Kidney capillary endothelial cell (primary cell): ENCODE results near the gene TTC23.
A peak's percentile ranks its signal among the peaks of the same experiment; 100 is the strongest.
"Not testable (repeated sequence)": the region's sequence is repeated elsewhere in the genome, so short reads cannot be mapped to it uniquely, and the experiment has no call there.

Source experiments
- DNase-seq: peaks from one replicate; pipeline ENCODE4 v3.0.0-alpha.2; 2018; ENCODE audit warnings: low spot score

TTC23 gene

DNA sequence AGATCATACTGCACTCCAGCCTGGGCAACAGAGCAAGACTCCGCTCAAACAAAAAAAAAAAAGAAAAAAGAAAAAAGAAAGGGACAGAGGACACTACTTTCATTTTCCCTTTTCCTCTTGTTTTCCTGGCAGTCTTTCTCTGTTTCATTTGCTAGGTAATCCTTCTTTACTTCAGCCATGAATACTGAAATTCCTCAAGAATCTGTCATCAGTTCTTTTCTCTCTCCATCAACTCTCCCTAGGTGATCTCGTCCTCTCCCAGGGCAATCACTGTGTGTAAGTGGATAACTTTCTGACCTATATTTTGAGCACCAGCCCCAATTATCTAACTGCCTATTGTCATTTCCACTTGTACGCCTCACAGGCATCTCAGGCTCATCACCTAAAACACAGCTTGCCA is 51.5 kb downstream of the TTC23 start:
- DNase-seq, result no peak

DNA sequence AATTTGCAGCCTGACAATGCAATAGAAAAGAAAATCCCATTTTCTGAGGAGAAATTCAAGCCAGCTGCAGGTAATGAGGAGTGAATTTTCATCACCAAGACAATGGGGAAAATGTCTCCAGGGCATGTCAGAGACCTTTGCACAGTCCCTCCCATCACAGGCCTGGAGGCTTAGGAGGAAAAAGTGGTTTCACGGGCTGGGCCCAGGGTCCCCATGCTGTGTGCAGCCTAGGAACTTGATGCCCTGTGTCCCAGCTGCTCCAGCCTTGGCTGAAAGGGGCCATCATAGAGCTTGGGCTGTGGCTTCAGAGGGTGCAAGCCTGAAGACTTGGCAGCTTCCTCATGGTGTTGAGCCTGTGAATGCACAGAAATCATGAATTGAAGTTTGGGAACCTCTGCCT is 57.2 kb downstream of the TTC23 start:
- not testable (repeated sequence) for DNase-seq

DNA sequence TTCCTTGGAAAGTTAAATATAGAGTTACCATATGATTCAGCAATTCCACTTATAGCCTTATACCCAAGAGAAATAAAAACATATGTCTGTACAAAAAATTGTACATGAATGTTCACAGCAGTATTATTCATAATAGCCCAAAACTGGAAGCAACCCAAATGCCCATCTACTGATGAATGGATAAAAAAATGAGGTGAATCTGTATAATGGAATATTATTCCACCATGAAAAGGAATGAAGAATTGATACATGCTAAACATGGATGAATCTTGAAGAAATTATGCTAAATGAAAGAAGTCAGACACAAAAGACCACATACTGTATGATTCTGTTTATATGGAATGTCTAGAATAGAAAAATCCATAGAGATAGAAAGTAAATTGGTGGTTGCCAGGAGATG is 61.4 kb downstream of the TTC23 start:
- DNase-seq, result no peak

DNA sequence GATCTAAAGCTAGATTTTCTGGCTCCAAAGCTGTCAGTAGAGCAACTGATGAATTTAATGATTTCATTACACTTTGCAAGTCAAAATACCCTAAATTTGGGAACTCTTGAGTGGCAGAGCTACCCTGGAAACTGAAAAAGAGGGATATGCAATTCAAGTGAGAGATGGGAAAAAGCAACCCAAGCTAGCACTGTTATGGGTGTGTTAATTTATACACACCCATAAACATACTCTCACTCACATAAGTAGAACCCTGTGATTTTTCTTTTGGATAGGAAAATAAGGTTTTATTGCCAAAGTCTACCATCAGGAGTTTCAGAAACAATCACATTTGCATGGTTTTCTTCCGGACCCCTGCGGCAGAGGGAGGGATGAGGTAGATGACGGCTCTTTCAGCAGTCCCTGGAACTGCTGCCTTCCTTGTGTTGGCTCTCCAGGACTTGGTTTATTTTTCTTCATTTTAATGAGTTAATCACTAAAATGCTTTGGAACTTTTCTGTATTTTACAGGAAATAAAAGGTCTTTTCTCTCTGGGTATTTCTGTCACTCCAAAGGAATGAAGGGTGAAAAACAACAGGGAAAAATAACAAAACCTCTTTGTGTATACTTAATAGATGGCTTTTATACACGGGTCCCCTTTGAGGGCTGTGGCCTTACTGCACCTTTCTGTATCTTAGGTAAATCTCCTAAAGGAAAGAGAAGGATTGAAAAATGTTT is 63.8 kb downstream of the TTC23 start:
- no peak for DNase-seq

DNA sequence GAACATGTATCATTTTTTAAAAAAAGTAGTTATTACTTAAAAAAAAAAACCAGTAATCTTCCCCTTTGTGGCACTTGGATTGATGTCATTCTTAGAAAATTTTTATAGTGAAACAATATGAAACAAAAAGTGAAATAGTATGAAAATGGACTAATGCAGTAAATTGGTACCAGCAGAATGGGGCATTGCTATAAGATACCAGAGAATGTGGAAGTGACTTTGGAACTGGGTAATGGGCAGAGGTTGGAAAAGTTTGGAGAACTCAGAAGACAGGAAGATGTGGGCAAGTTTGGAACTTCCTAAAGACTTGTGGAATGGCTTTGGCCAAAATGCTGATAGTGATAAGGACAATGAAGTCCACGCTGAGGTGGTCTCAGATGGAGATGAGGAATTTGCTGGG is 66.6 kb downstream of the TTC23 start:
- no peak for DNase-seq

DNA sequence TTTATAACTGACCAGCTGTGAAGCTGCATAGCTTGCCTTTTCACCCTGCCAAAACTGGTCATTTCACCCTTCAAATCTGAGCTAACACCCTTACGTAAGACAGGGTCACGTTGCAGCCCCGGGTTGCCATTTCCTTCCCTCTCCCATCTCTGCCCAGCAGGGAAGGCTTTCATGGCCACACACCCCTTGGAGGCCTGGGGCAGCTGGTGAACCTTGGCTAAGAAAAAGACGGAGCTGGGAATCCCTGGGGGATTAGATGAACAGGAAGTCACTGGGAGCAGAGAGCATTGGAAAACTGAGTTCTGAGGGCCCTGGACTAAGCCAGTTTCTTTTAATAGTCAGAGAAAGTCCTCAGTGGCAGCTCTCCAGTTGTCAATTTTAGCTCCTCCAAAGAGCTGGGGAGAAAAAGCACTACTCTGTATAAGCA is 67.8 kb downstream of the TTC23 start:
- no peak for DNase-seq

DNA sequence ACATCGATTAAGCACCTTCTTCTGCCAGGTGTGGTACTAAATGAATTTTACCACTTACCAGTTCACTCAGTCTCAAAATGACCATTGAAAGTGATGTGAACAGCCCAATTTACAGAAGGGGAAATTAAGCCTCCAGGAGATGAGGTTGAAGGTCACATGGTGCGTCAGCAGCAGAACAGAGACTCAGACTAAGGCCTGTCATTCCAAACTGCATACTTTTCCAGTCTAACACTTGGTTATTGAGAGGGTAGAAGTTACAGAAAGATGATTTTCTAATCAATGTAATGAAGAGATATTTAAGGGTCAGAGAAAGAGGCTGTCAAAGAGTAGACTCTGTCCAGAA is 68.4 kb downstream of the TTC23 start:
- no peak for DNase-seq

DNA sequence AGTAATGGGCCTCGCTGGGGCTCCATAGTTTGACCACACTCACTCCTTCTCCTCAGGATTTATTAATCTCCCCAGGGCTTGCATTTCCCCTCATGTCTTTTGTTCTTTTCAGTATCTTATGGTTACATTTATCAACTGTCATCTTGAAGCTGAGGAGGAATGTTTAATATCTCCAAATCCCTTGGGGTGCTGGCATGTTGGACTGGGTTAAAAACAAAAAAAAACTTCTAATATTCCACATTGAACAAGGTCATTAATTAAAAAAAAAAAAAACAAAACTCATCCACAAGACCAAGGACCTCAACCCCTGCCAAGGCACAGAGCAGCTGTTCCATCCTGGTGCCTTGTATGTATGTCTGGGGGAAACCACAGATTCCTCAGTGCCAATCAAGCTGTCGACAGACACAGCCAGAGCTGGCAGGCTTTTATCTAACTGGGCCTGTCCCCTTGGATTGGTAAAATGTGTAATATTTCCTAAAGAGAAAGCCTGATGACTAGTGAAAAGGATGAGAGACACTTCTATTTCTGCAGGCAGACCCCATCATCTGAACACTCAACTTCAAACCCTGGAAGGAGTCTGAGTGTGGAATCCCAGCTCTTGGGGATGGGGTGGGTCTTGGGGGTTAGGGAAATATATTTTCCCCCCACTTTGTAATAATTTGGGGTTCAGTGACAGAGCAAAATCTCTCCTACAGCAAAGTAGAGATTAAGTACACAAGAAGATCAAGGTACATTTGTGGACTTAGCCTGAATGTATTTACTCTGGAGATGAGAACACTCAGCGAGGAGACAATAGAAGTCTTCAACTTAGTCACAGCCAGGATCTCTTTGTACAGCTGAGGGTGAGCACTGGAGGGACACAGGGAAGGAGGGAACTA is 69.1 kb downstream of the TTC23 start:
- no peak for DNase-seq

DNA sequence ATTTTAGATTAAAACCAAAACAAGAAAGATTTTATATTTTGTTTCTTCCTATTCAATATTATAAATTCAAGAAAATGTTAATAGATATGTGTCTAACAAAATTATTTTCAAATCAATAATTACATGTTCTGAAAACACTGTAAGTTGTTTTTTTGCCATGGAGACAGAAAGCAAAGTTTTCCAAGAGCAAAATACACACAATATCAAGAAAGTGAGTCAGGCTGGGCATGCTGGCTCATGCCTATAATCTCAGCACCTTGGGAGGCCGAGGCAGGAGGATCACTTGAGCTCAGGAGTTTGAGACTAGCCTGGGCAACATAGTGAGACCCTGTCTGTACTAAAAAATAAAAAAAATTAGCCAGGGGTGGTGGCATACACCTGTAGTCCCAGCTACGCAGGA is 71.7 kb downstream of the TTC23 start:
- DNase-seq, result no peak

DNA sequence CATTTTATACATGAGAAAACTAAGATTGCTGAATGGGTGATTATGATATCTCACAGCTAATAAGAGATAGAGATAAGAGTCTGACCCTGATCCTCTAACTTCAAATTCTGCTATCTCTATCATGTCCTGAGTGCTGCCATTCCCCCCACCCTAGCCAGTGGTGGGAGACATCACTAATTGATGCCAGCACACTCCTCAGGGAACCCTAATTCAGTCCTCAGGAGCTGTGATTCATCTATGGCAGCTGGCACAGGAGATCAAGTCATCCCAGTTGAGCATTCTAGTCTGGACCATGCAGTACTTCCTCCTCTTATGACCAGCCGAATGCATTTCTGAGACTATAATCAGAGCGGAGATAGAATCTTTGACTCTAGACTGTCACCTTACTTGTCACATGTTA is 72.6 kb downstream of the TTC23 start:
- no peak for DNase-seq

DNA sequence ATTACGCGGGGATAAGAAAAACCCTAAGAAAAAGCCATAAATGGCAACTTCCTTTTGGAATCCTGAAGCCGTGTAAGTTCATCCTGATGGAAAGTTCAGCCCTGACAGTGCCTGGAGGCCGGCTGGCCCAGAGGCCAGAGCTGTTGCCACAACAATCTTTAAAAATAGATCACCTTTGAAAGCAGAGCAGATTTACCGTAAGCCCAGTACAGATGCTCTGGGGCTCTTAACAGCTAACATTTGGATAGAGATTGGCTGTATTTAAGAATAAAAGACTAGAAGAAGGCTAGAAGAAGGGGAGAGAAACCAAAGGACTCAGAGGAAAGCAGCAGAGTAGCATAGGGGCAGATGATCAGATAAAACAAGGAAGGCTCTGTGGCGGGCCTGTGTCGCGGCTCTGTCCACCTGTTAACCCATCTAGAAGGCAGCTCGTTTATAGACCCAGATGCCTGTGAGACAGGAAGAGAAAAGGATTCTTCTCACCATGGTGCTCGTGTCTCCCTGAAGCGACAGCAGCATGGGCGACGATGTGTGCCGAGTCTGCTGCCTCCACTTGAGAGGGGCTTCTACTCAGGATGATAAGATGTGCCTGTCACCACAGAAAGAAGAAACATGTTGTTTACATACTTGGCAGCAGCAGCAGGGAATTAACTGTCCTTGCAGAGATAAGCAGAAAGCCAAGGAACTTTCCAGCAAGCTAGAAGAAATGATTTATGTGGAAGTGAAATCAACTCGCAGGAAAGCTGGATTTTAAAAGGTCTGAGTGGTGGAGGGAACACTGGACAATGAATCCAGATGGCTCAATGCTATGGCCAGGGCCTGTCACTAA is 74.6 kb downstream of the TTC23 start:
- DNase-seq, result no peak

DNA sequence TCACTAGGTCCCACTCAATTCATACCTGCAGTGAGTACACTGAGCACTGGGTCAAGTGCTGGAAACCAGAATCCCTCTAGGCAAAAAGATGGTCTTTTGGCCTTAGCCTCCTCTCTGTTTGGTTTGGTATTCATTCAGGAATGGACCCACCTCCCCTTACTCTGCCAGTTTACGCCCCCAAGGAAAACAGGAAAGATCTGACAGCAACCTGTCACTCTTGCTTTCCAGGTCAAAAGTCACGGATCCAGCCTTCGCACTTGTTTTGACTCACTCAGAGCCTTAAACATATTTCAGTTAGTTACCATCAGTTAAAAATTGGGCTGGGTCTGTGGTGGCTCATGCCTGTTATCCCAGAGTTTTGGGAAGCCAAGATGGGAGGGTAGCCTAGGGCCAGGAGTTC is 76.4 kb downstream of the TTC23 start:
- DNase-seq, result no peak

DNA sequence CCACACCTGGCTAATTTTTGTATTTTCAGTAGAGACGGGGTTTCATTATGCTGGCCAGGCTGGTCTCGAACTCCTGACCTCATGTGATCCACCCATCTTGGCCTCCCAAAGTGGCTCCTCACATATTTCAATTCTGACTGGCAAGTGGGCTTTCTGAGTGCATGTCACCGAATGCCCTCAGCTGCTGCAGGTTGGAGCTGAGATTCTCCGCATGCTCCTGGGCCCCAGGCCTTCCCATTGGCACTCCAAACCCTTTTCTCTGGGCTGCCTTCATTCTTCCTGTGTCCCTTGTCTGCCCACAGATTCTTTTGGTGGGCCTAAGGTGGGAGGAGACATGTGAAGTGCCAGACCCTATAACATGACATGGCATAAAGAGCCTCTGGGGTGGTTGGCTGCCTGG is 77.2 kb downstream of the TTC23 start:
- no peak for DNase-seq

DNA sequence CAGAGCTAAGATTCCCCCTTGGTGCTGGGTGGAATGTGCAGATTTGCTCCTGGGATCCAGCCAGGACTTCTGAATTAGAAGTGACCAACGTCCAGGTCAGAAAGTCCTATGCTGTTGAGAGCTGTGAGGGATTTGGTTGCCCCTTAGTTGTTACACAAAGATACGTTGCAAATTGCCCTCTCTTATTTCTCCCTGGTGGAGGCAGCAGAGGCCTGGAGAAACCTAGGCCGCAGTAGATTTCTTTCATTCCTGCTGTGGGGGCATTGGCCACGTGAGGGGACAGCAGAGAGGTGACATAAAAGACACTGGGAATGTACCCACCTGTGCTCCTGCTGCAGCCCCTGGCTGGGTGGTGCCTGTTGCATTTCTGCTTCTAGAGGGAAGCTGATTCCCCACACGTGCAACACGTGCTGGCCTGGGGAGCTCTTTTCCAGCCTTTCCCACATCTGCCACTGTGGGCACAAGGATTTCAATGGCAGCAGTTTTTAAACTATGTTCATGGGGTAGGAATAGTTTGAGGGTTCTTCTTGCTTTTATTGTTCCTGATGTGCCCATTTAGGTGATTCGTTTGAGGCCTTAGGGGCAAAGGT is 78.8 kb downstream of the TTC23 start:
- DNase-seq, result no peak

DNA sequence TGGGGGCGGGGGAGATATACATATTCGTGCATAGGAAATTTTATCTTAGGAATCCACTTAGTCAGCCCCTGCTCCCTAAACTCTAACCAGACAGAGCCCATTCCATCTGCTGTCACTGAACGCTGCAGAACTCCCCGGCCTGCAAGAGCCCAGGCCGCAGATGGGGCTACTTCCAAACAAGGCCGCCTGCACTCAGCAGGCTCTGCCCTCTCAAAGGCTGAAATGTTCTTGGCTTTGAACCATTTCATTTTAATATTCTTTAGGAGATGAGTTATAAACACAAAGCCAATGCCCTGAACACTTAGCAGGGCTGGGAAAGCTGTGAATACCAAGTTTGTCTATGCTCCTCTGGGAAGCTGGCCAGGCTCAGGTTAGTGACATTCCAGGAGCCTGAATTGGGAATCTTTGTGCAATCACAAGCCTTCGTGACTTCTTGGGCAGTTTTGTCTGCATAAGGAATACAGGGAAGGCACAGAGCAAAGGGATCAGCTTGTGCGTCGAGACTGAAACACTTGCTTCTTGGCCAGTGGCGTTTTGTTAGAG is 79.5 kb downstream of the TTC23 start:
- no peak for DNase-seq

DNA sequence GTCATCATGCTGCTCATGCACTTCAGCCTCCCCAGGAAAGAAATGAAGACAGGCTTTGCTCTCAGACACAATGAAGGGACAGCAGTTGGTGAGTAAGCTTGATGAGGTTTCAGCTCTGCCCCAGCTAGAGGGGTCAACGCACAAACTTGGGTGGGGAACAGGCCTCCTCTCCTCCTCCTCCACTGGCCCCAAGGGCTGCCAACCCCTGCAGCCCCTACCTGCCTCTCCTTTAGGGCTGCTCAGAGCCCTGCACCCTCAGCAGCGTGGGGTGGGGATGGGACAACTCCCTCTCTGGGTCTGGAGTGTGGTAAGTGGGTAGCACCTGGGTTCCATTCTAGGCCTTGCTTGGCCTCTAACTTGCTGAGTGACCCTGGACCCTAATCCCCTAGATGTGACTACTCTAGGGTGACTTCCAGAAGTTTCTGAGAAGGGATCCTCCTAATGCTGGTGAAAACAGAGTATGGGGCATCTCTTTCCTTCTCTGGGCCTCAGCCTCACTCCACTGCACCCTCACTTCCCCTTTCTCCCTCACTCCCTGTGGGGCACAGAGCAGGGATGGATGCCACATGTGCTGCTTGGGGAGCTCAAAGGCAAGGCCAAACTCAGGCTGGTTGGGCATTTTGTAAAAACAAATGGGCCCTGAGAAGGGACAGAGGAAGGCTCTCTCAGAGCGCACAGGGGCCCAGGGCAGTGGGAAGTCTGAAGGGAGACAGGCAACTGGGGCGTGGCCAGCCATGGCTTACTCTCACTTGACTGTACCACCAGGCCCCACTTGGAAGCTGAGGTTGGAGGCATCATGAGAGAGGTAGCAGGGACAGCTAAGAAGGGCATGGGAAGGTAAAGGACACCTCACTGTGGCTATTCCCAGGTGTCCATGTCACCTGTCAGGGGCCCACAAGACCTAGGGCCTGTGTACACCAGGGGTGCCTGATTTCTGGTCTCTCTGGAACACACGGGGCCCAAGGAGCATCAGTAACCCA is 80.5 kb downstream of the TTC23 start:
- DNase-seq, result no peak

DNA sequence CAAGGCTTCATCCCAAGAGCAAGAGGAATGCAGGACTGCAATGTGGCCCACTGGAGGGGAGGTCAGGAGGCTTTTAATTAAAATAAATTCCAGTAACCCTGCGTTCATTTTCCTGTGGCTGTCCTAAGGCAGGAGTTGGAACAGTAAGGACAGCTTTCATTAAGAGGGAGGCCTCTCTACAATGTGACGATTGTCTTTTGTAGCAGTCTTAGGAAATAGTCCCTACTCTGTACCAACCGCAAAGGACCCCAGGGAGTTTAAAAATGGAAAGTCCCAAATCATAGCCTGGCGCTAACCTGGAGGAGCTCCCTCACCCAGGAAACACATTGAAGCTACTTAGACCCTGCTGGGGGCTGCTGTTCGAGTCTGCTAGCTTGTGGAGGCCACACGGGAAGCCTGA is 81.7 kb downstream of the TTC23 start:
- DNase-seq, result no peak

DNA sequence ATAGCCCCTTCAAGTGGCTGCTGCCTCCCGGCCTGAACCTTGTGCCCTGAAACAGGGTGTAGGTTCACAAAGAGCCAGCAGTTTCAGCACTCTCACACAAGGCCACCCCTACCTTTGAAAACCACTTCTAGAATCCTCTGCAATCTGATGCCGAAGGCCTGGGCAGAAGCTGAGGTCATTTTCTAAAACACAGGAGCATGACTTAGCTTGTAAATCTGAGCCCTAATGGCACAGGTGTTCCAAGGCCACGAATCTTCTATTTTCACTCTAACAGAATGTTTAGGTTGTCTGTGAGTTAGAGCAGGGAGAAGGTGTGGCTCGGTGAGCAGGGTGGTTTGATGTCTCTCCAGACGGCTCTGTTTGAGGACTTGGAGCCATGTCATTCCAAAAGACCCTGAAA is 82.2 kb downstream of the TTC23 start:
- DNase-seq, result no peak

DNA sequence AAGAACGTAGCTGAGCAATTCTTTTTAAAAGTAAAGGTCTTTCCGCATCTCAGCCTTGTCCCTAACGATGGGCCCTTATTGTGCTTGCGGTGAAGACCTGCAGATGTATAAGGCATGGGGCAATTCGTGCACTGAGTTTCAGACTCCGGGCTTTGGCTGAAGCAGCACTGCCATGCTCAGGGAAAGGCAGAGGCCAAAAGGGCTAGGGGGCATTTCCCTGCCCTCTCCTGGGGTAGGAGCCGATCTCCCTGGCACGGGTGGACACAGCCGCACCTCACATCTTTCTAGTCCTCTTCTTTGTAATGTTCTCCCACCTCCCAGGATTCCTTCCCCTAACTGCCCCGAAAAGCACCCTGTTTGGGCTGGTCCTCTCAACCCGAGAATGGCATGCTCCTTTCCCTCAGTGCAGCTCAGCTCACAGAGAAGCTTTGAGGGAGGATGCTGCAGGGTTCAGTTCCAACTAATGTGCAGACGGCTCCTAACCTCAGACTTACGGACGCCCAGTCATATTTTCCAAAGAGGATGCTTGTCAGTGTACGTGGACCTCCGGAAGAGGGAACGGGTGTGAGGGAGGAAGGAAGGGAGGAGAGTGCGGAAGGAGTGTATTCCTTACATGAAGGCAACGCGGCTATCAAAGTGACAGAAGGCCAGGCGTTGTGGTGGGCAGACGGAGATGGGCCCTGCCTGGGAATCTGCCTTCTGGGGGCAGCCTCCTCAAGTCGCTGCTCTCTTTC is 83.3 kb downstream of the TTC23 start:
- DNase-seq, result peak; percentile 21
